Bronchial epithelial cell (primary cell): Measurements from ENCODE around the gene TCF4. TPM values are rescaled to one million over a fixed set of nuclear protein-coding genes. Genes with fewer than 3 reads are reported as not detected.

ENCODE experiments used
- DNase-seq: peaks from one replicate; pipeline ENCODE4 v3.0.0-alpha.2; 2010; ENCODE audit warnings: low read depth
- FAIRE-seq: peaks from 2 replicates; lab custom pipeline; 2011; peaks lifted over from hg19 to GRCh38; lab: Jason Lieb, UNC
- H3K27me3 ChIP-seq: 2 replicates; pipeline ENCODE4 v1.5.1; 2011; ENCODE audit warnings: low read length; ENCODE audit not compliant: control insufficient read depth, insufficient read depth
- H3K36me3 ChIP-seq: 2 replicates; pipeline ENCODE4 v1.5.1; 2011; ENCODE audit warnings: low read length; ENCODE audit not compliant: control insufficient read depth, insufficient read depth
- H3K4me3 ChIP-seq: 2 replicates; pipeline ENCODE4 v1.5.1; 2011; ENCODE audit warnings: mild to moderate bottlenecking, low read depth, low read length, control low read depth
- CTCF ChIP-seq: IDR thresholded peaks from 2 replicates; pipeline ENCODE4 v1.5.1; 2011; ENCODE audit warnings: mild to moderate bottlenecking, moderate library complexity, low read length, control low read depth, inconsistent platforms; ENCODE audit not compliant: insufficient read depth, severe bottlenecking
- total RNA-seq: library from RNA; depleted of rRNA; stranded (reverse); fragments of >200 nt; gene quantifications from 2 replicates; pipeline ENCODE4 v1.2.1, GENCODE V29; 2014

The TCF4 gene
- total RNA-seq, 1 donor from 2014 or later: 10.0 TPM

DNA sequence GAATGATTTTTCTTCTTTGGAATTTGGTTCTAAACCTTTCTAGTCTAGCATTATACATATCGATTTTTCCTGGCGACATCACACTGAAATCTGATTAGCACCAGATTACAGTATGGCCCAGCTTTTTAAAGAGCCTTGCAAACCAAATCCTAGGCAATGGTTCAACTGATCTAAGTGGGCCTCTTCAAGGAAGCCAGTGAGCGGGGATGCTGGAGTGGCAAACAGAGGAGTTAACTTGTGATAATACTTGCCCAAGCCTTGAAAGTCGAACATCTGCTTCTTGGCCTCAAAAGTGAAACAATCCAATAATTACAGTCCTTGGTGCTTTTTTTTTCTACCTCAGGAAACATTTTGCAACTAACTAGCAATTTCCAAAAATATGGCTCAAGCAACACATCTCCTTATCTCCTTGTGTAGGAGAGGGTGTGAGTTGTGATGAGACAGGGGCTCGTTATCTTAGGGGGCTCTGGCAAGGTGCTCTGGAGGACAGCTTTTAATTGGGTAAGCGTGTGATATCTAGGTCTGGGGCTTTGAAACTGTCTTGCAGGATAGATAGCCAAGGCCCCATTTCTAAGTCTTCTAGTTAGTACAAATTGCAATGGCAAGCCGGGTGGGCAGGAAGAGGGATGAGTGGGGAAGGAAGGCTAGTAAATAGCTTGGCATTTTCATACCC, 388.6 kb downstream of the TCF4 start:
- Histone ChIP-seq H3K36me3 (no peaks in the 10 kb centered on the region), H3K4me3 (no peak overlapping the region), H3K27me3 (no peaks in the 10 kb centered on the region)
- FAIRE-seq (no peak), DNase-seq (no peak)
- TF ChIP-seq CTCF: no peak

GRCh38 chr18:55195863-55196262, 392.1 kb downstream of the TCF4 start:
- no peak for FAIRE-seq
- TF ChIP-seq CTCF: no peak

DNA sequence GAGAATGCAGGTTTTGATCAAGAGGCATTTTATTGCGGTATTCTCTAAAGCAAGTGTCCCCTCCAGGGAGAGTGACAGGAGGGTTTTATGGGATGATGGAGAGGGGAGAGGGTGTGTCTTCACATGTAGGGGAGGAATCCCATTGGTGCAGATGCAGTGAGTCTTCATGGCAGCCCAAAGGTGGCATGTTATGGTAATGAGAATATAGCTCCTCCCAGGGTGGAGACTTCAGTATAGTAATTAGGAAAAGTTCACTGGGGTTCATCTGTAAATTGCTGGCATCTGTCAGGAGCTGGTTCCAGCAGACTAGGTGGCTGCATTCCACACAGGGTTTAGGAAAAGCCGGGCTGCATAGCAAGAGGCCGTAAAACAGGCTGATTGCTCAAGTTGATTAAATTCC, 398.0 kb downstream of the TCF4 start:
- DNase-seq (no peak), FAIRE-seq (no peak)
- no peak for TF ChIP-seq CTCF
- no peaks in the 10 kb centered on the region for H3K36me3 ChIP-seq
- peaks cover 4% of the 10 kb centered on the region for H3K27me3 ChIP-seq
- no peak overlapping the region for H3K4me3 ChIP-seq

More at GRCh38 chr18:55195863-55196262, 392.1 kb downstream of the TCF4 start:
- Histone ChIP-seq H3K36me3 (no peaks in the 10 kb centered on the region), H3K4me3 (no peak overlapping the region), H3K27me3 (no peaks in the 10 kb centered on the region)
- DNase-seq: no peak

- no peak for TF ChIP-seq CTCF
- Histone ChIP-seq H3K27me3 (peaks cover 4% of the 10 kb centered on the region), H3K36me3 (no peaks in the 10 kb centered on the region), H3K4me3 (no peak overlapping the region)
- DNase-seq (no peak), FAIRE-seq (no peak)
Measured at GRCh38 chr18:55186588-55186987, 401.4 kb downstream of the TCF4 start.

GRCh38 chr18:55185391-55185790, 402.6 kb downstream of the TCF4 start:
- Histone ChIP-seq H3K27me3 (peaks cover 4% of the 10 kb centered on the region), H3K36me3 (no peaks in the 10 kb centered on the region), H3K4me3 (no peak overlapping the region)
- no peak for TF ChIP-seq CTCF
- FAIRE-seq: no peak
- peak; percentile 31 for DNase-seq

DNA sequence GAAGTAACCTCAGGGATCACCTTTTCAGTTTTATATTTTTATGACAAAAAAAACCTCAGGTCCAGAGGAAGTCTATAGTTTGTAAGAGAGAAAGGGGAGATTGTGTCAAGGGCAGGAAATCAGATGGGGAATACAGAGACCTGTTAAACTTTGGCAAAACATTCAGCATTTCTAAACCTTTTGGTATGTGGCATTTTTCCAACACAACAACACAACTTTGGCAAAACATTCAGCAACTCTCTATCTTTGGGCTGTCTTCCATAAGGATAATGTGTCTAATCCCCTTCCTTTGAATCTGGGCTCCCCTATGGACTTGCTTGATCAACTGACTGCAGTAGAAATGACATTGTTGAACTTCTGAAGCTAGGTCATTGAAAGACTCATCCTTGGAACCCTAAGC, 408.2 kb downstream of the TCF4 start:
- no peak overlapping the region for H3K4me3 ChIP-seq
- H3K27me3 ChIP-seq: no peaks in the 10 kb centered on the region
- FAIRE-seq (no peak), DNase-seq (no peak)
- TF ChIP-seq CTCF: no peak
- no peaks in the 10 kb centered on the region for H3K36me3 ChIP-seq
